Ovary (tissue), 9 donors: ENCODE results near the gene AKAP17A. TPM values are rescaled to one million over a fixed set of nuclear protein-coding genes. Genes with fewer than 3 reads are reported as not detected.

Source experiments
- DNase-seq, 5 donors: peaks; one replicate each; pipeline ENCODE4 v3.0.0-alpha.2; 2019 to 2020
- H3K27ac ChIP-seq, 2 donors: fragments of 200-600 bp; one replicate each; pipeline versions ENCODE4 v1.5.1 to v1.8.0; 2019 to 2022
- H3K27me3 ChIP-seq: fragments of 200-600 bp; one replicate; pipeline ENCODE4 v1.8.0; 2022
- H3K36me3 ChIP-seq: fragments of 200-600 bp; sonication (generic); one replicate; pipeline ENCODE4 v1.5.1; 2019
- H3K4me1 ChIP-seq: one replicate; pipeline ENCODE4 v1.8.1; 2013; ENCODE audit warnings: mild to moderate bottlenecking, moderate library complexity; ENCODE audit not compliant: insufficient read depth
- H3K4me3 ChIP-seq: fragments of 200-600 bp; sonication (generic); one replicate; pipeline ENCODE4 v1.5.1; 2017
- H3K9me3 ChIP-seq, 2 donors: fragments of 200-600 bp in 1 of 2; sonication (generic) in 1 of 2; one replicate each; pipeline versions ENCODE4 v1.5.1 to v1.8.1; 2013 to 2019; ENCODE audit warnings: mild to moderate bottlenecking in 1 of 2, moderate library complexity in 1 of 2
- EP300 ChIP-seq: sonication (generic); formaldehyde crosslinking; IDR thresholded peaks from one replicate; pipeline ENCODE4 v1.6.1; 2017; ENCODE audit warnings: antibody characterized with exemption
- POLR2A ChIP-seq: fragments of 450-650 bp; IDR thresholded peaks from one replicate; pipeline ENCODE4 v1.6.1; 2017; ENCODE audit warnings: antibody characterized with exemption, mild to moderate bottlenecking, moderate library complexity
- WGBS, 3 donors: extraction: QIAGEN DNeasy Blood & Tissue Kit in 1 of 3; methylation state at CpG; one replicate each; pipeline versions ENCODE4 v1.1.5 to v1.1.7; 2013 to 2017; 5-methylcytosine and 5-hydroxymethylcytosine counted together
- intact Hi-C, 4 donors: fragments of 100-400 bp; cut with DNase I; formaldehyde crosslinking; loops; one replicate each; pipeline versions ENCODE4 v1.11.0 to v1.15.1; 2022 to 2023
- polyA plus RNA-seq, 2 donors: library from polyadenylated mRNA; stranded (reverse); fragments of 200-250 nt in 1 of 2; fragments of 350-450 nt in 1 of 2; fragmentation: Illumina TruSeq in 1 of 2; extraction: RNeasy Lipid Tissue Mini Kit (QIAGEN cat#74804) in 1 of 2; gene quantifications; one replicate each; pipeline ENCODE4 v1.2.3, GENCODE V29; 2013 to 2014
- total RNA-seq, 7 donors: library from RNA; depleted of rRNA in 2 of 7; stranded (reverse); fragments of >200 nt in 2 of 7; fragmentation: NEBNext Ultra II Directional in 3 of 7; extraction: Animal tissue kit (Norgen Biotek cat#: 25700) in 3 of 7; gene quantifications; one replicate each; pipeline versions ENCODE4 v1.1.0 to v1.2.4, GENCODE V29; 2016 to 2023
- TF ChIP-seq, protein P1 (sequence below), 3 donors: fragments of 450-650 bp in 2 of 3; fragments of 200-600 bp in 1 of 3; IDR thresholded peaks; one replicate each; pipeline versions ENCODE4 v1.5.1 to v1.8.0; 2016 to 2022; ENCODE audit warnings: antibody characterized with exemption in 3 of 3, mild to moderate bottlenecking in 1 of 3
- donor health status: DM: no; HTN: no; CAD: no; lungs with moderate emphysema.
- donor health status: DM: no; HTN: no; CAD: no.
- donor health status: Bipolar disorder and iron deficiency.
- donor health status: DM: yes; HTN: yes; CAD: no.
- donor health status: DM: no; HTN: no; CAD: no.
- donor health status: DM: yes; HTN: yes; CAD: no.

The AKAP17A gene
- total and polyA plus RNA-seq, 9 donors, result 15.4 to 78.1 (median 63.3) TPM

DNA sequence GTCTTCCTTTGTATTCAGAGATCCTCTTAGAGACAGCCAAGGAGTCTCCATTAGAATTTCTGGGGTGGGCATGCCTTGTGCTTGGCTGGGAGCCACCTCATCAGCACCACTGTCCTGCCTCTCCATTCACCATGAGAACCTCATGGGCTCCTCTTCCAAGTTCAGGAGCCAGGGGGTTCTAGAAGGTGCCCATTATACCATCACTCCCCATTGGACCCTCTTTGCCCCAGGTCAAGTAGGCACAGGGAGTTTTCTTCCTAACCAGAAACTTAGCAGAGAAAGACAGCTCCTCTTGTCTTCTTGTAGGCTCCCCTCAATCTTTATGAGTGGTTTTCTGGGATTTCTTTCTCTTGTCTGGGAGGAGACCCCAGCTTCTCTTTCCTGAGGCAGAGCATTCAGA, 54.6 kb downstream of the AKAP17A start:
- no peaks in the 10 kb centered on the region for H3K27me3 ChIP-seq
- H3K4me1 ChIP-seq, result no peaks in the 10 kb centered on the region
- H3K27ac ChIP-seq, result no peak overlapping the region
- no peaks in the 10 kb centered on the region for H3K36me3 ChIP-seq
- TF ChIP-seq, protein P1, sequence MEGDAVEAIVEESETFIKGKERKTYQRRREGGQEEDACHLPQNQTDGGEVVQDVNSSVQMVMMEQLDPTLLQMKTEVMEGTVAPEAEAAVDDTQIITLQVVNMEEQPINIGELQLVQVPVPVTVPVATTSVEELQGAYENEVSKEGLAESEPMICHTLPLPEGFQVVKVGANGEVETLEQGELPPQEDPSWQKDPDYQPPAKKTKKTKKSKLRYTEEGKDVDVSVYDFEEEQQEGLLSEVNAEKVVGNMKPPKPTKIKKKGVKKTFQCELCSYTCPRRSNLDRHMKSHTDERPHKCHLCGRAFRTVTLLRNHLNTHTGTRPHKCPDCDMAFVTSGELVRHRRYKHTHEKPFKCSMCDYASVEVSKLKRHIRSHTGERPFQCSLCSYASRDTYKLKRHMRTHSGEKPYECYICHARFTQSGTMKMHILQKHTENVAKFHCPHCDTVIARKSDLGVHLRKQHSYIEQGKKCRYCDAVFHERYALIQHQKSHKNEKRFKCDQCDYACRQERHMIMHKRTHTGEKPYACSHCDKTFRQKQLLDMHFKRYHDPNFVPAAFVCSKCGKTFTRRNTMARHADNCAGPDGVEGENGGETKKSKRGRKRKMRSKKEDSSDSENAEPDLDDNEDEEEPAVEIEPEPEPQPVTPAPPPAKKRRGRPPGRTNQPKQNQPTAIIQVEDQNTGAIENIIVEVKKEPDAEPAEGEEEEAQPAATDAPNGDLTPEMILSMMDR (IDR thresholded peaks at IDR 0.05), result no peak
- TF ChIP-seq EP300 (no peak), POLR2A (no peak)
- DNase-seq, result no peak
- H3K9me3 ChIP-seq, result peaks cover 0 to 7% of the 10 kb centered on the region in 2 donors
- H3K4me3 ChIP-seq, result no peak overlapping the region
- intact Hi-C loops, result loop anchor here in 3 of 4 donors (5.0 to 10.0 kb wide), 2 partner anchors 949 to 951 kb away; no protein-coding TSS in a partner anchor

DNA sequence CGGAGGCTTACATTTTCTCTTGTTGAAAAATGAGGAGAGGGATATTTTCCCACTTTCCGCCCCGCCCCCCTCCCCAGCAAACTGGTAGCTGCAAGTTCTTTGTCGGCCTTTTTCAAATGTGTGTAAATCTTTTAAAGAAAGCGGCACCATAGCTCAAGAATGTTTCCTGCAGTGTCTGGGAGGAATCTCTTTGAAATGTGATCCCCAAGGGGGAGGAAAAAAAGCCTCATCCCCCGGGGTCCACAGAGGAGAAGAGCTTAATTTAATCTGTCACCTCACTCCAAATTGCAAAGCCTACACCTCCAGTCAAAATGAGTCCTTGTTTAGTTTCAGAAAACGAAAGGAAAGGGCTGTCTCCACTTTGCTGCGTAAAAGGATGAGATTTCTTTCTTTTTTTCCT, 58.2 kb downstream of the AKAP17A start:
- intact Hi-C loops, result loop anchor here in 3 of 4 donors (5.0 to 10.0 kb wide), 2 partner anchors 945 to 948 kb away; no protein-coding TSS in a partner anchor
- Histone ChIP-seq H3K4me3 (no peak overlapping the region), H3K36me3 (no peaks in the 10 kb centered on the region), H3K4me1 (no peaks in the 10 kb centered on the region), H3K27ac (no peak overlapping the region), H3K9me3 (peaks cover 0 to 7% of the 10 kb centered on the region in 2 donors), H3K27me3 (no peaks in the 10 kb centered on the region)
- TF ChIP-seq, protein P1 (IDR thresholded peaks at IDR 0.05), result no peak
- TF ChIP-seq POLR2A (no peak), EP300 (no peak)
- DNase-seq, result no peak
- 3 to 7% (median 3%) methylated on average over 8 of the region's 8 CpGs for WGBS, 3 donors

Other genes with a start within 250 kb of the AKAP17A start
- gene SLC25A6, start 199.5 kb upstream of the AKAP17A start, total RNA-seq, result 100 to 1,000 TPM; 473 to 630 (median 519) TPM
- 100 to 1,000 TPM; 105 to 703 TPM for gene SLC25A6, start 199.5 kb upstream of the AKAP17A start, polyA plus RNA-seq
- 10 to 100 TPM; 23.1 to 48.9 (median 40.7) TPM for gene ASMTL, start 138.7 kb upstream of the AKAP17A start, total RNA-seq
- 10 to 100 TPM; 21.3 to 45.4 TPM for gene ASMTL, start 138.7 kb upstream of the AKAP17A start, polyA plus RNA-seq
- gene P2RY8, start 54.4 kb upstream of the AKAP17A start, total RNA-seq, result 1 to 10 TPM in 3 of 7 donors, under 1 TPM in 4; 0.48 to 1.3 (median 0.99) TPM
- 1 to 10 TPM in 1 of 2 donors, under 1 TPM in 1; 0.54 to 1.4 TPM for gene P2RY8, start 54.4 kb upstream of the AKAP17A start, polyA plus RNA-seq
- under 1 TPM in 4 of 7 donors, not detected in 3; 0.35 to 0.50 (median 0.39) TPM for gene ASMT, start 23.5 kb downstream of the AKAP17A start, total RNA-seq
- under 1 TPM in 1 of 2 donors, not detected in 1; 0.23 TPM for gene ASMT, start 23.5 kb downstream of the AKAP17A start, polyA plus RNA-seq